ENCODE results near the gene MARF1.
"Not testable (repeated sequence)": the region's sequence is repeated elsewhere in the genome, so short reads cannot be mapped to it uniquely, and the experiment has no call there.

DNA sequence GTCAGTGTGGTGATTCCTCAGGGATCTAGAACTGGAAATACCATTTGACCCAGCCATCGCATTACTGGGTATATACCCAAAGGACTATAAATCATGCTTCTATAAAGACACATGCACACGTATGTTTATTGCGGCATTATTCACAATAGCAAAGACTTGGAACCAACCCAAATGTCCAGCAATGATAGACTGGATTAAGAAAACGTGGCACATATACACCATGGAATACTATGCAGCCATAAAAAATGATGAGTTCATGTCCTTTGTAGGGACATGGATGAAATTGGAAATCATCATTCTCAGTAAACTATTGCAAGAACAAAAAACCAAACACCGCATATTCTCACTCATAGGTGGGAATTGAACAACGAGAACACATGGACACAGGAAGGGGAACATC, 12.6 kb upstream of the MARF1 start:
- not testable (repeated sequence) for TF ChIP-seq POLR2A (IDR thresholded peaks at IDR 0.05; ENCODE audit: low read length); GATA1 (IDR thresholded peaks at IDR 0.05; ENCODE audit: low read depth, low read length)
